Measurements from ENCODE around the gene CYP24A1. TPM values are rescaled to one million over a fixed set of nuclear protein-coding genes. Genes with fewer than 3 reads are reported as not detected.

Gene CYP24A1
- total and polyA plus RNA-seq, 2 experiments from 2014 or later = not detected

GRCh38 chr20:54207053-54207742, 33.4 kb upstream of the CYP24A1 start:
- no peaks in the 10 kb centered on the region for H3K9me3 ChIP-seq (ENCODE audit: low read depth)
- no peaks in the 10 kb centered on the region for H3K36me3 ChIP-seq
- peaks cover 10% of the 10 kb centered on the region for H3K4me1 ChIP-seq (ENCODE audit: low read depth)
- no peak for DNase-seq (ENCODE audit: low read depth in 1 of 2, low spot score in 1 of 2)
- TF ChIP-seq, protein P1, sequence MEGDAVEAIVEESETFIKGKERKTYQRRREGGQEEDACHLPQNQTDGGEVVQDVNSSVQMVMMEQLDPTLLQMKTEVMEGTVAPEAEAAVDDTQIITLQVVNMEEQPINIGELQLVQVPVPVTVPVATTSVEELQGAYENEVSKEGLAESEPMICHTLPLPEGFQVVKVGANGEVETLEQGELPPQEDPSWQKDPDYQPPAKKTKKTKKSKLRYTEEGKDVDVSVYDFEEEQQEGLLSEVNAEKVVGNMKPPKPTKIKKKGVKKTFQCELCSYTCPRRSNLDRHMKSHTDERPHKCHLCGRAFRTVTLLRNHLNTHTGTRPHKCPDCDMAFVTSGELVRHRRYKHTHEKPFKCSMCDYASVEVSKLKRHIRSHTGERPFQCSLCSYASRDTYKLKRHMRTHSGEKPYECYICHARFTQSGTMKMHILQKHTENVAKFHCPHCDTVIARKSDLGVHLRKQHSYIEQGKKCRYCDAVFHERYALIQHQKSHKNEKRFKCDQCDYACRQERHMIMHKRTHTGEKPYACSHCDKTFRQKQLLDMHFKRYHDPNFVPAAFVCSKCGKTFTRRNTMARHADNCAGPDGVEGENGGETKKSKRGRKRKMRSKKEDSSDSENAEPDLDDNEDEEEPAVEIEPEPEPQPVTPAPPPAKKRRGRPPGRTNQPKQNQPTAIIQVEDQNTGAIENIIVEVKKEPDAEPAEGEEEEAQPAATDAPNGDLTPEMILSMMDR (IDR thresholded peaks at IDR 0.05; ENCODE audit: low read depth, low read length) = no peak
- H3K27ac ChIP-seq = peak overlapping the region; percentile 100
- peak overlapping the region; percentile 92 for H3K4me3 ChIP-seq
- H3K27me3 ChIP-seq = no peaks in the 10 kb centered on the region

DNA sequence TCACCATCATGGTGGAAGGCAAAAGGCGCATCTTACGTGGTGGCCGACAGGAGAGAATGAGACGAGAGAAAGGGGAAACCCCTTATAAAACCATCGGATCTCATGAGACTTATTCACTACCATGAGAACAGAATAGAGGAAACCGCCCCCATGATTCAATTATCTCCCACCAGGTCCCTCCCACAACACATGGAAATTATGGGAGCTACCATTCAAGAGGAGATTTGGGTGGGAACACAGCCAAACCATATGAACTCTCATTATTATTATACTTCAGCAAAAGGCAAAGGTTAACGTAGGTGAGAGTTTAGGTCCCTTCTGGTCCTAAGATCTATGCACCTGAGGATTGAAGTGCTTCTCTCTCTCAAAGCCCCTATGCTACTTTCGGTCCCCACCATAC, 31.7 kb upstream of the CYP24A1 start:
- Histone ChIP-seq H3K4me3 (no peak overlapping the region), H3K27ac (no peak overlapping the region), H3K4me1 (ENCODE audit: low read depth) (peaks cover 10% of the 10 kb centered on the region), H3K27me3 (no peaks in the 10 kb centered on the region), H3K36me3 (no peaks in the 10 kb centered on the region), H3K9me3 (ENCODE audit: low read depth) (no peaks in the 10 kb centered on the region)
- TF ChIP-seq, protein P1 (IDR thresholded peaks at IDR 0.05; ENCODE audit: low read depth, low read length) = no peak
- DNase-seq (ENCODE audit: low read depth in 1 of 2, low spot score in 1 of 2) = no peak

GRCh38 chr20:54204481-54204880, 30.7 kb upstream of the CYP24A1 start:
- no peaks in the 10 kb centered on the region for H3K27me3 ChIP-seq
- H3K9me3 ChIP-seq (ENCODE audit: low read depth) = no peaks in the 10 kb centered on the region
- H3K27ac ChIP-seq = no peak overlapping the region
- TF ChIP-seq, protein P1 (IDR thresholded peaks at IDR 0.05; ENCODE audit: low read depth, low read length) = no peak
- DNase-seq (ENCODE audit: low read depth in 1 of 2, low spot score in 1 of 2) = no peak
- no peak overlapping the region for H3K4me3 ChIP-seq
- peaks cover 6% of the 10 kb centered on the region for H3K4me1 ChIP-seq (ENCODE audit: low read depth)
- no peaks in the 10 kb centered on the region for H3K36me3 ChIP-seq

GRCh38 chr20:54204063-54204462, 30.3 kb upstream of the CYP24A1 start:
- no peaks in the 10 kb centered on the region for H3K36me3 ChIP-seq
- no peaks in the 10 kb centered on the region for H3K27me3 ChIP-seq
- DNase-seq (ENCODE audit: low read depth in 1 of 2, low spot score in 1 of 2) = no peak
- H3K9me3 ChIP-seq (ENCODE audit: low read depth) = no peaks in the 10 kb centered on the region
- H3K4me3 ChIP-seq = no peak overlapping the region
- TF ChIP-seq, protein P1 (IDR thresholded peaks at IDR 0.05; ENCODE audit: low read depth, low read length) = no peak
- H3K27ac ChIP-seq = no peak overlapping the region
- H3K4me1 ChIP-seq (ENCODE audit: low read depth) = peaks cover 2% of the 10 kb centered on the region

GRCh38 chr20:54203281-54203680, 29.5 kb upstream of the CYP24A1 start:
- H3K36me3 ChIP-seq = no peaks in the 10 kb centered on the region

More at GRCh38 chr20:54203281-54203680, 29.5 kb upstream of the CYP24A1 start:
- DNase-seq (ENCODE audit: low read depth in 1 of 2, low spot score in 1 of 2) = no peak
- no peaks in the 10 kb centered on the region for H3K4me1 ChIP-seq (ENCODE audit: low read depth)
- H3K27ac ChIP-seq = no peak overlapping the region
- no peak overlapping the region for H3K4me3 ChIP-seq
- no peaks in the 10 kb centered on the region for H3K27me3 ChIP-seq
- H3K9me3 ChIP-seq (ENCODE audit: low read depth) = no peaks in the 10 kb centered on the region
- TF ChIP-seq, protein P1 (IDR thresholded peaks at IDR 0.05; ENCODE audit: low read depth, low read length) = no peak
